ENCODE data around the gene LSMEM2.

LSMEM2 gene

GRCh38 chr3:50324351-50325112 is 45.6 kb downstream of the LSMEM2 start:
- peak; percentile 71 for DNase-seq

GRCh38 chr3:50325113-50325480 is 46.2 kb downstream of the LSMEM2 start:
- no peak for DNase-seq

GRCh38 chr3:50325497-50326181 is 46.8 kb downstream of the LSMEM2 start:
- no peak for DNase-seq

GRCh38 chr3:50326182-50326541 is 47.3 kb downstream of the LSMEM2 start:
- DNase-seq: no peak

GRCh38 chr3:50327129-50327528 is 48.2 kb downstream of the LSMEM2 start:
- no peak for DNase-seq

GRCh38 chr3:50327943-50328691 is 49.2 kb downstream of the LSMEM2 start, which contains the start of gene TUSC2:
Gene TUSC2, minus strand, starts transcription at chr3:50328223. Its CDS starts 124 bp downstream, at chr3:50328099.
- DNase-seq: peak; percentile 97

- no peak for DNase-seq
These were observed 51.4 kb downstream of the LSMEM2 start for GRCh38 chr3:50330330-50330729.

- DNase-seq: no peak
These were observed 52.5 kb downstream of the LSMEM2 start for GRCh38 chr3:50331364-50331907.

GRCh38 chr3:50333744-50334328 is 54.9 kb downstream of the LSMEM2 start:
- DNase-seq: no peak

- DNase-seq: no peak
These were observed 55.6 kb downstream of the LSMEM2 start for GRCh38 chr3:50334339-50335075.

- DNase-seq: no peak
These were observed 57.7 kb downstream of the LSMEM2 start for GRCh38 chr3:50336452-50337174.

GRCh38 chr3:50337175-50337861 is 58.4 kb downstream of the LSMEM2 start:
- peak; percentile 99 for DNase-seq
